Measurements from ENCODE around the gene PASD1.

Gene PASD1

DNA sequence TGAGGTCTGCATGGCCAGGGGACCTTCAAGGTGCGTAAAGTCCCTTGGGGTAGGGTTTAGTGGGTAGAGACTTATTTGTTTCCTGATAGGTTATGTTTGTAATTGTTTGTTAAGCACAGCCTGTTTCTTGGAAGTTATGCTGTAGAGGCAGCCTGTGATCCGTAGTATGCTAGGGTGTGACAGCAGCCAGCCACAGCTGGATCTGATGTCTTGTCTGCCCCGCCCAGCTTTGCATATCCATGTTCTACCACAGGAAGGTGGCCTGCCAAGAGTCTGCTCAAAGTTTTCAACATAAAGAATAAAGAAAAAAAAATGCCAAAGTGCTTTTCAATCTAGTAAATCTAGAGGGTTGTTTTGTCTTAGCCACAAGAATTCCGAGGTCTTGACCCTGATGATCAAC lies 112.7 kb downstream of the PASD1 start:
- no peak for DNase-seq (ENCODE audit: low read depth)
- in situ Hi-C loops (cut with HindIII; ENCODE audit: low sequenced_read_pairs), result no loop called here
- TF ChIP-seq, protein P1, sequence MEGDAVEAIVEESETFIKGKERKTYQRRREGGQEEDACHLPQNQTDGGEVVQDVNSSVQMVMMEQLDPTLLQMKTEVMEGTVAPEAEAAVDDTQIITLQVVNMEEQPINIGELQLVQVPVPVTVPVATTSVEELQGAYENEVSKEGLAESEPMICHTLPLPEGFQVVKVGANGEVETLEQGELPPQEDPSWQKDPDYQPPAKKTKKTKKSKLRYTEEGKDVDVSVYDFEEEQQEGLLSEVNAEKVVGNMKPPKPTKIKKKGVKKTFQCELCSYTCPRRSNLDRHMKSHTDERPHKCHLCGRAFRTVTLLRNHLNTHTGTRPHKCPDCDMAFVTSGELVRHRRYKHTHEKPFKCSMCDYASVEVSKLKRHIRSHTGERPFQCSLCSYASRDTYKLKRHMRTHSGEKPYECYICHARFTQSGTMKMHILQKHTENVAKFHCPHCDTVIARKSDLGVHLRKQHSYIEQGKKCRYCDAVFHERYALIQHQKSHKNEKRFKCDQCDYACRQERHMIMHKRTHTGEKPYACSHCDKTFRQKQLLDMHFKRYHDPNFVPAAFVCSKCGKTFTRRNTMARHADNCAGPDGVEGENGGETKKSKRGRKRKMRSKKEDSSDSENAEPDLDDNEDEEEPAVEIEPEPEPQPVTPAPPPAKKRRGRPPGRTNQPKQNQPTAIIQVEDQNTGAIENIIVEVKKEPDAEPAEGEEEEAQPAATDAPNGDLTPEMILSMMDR (IDR thresholded peaks at IDR 0.05; ENCODE audit: low read depth, low read length, missing control alignments), result no peak
- no peak overlapping the region for H3K4me3 ChIP-seq (ENCODE audit: low read depth, low read length)

DNA sequence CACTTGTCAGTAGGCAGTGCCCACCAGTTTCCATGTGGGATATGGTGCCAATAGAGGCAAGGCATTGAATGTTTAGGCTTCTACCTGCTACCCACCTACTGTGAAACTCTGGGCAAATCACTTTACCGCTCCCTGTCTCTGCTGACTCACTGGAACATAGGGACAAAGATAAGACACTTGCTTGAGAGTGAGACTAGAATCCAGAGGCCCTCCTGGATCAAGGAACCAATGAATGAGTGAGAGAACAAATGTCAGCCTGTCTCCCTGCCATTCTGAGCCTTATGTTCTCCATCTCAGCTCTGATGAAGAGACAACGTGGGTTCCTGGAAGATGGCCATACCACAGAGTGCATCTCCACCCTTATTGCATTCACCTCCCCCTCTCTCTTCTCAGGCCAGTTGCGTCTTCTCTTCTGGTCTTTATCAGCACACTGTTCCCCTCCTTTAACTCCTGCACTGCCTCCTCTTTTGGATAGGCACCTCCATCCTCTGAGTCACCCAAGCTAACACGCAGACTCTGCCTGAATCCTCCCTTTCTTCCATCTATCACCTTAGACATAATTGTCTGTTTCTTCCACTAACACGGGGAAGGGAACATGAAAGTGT lies 116.4 kb downstream of the PASD1 start:
- in situ Hi-C loops (cut with HindIII; ENCODE audit: low sequenced_read_pairs), result no loop called here
- no peak overlapping the region for H3K4me3 ChIP-seq (ENCODE audit: low read depth, low read length)
- DNase-seq (ENCODE audit: low read depth), result no peak
- TF ChIP-seq, protein P1 (IDR thresholded peaks at IDR 0.05; ENCODE audit: low read depth, low read length, missing control alignments), result no peak

DNA sequence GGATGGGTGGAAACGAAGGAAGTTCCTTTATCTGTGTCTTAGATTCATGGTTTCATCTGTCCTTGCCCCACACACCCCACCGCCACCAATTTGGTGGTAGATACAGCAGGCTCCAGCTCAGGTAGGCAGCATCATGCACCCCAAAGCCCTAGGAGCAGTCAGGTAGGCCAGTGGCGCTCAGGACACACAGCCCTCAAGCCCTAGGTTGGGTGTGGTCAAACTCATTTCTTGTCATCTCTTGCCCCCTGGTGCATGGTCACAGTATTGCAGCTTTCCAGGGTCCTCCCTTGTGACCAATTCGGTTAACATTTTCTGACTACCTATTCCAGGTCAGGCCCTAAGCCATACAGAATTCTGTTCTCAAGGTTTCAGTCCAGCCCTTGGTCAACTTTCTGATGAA lies 117.3 kb downstream of the PASD1 start:
- TF ChIP-seq, protein P1 (IDR thresholded peaks at IDR 0.05; ENCODE audit: low read depth, low read length, missing control alignments), result peak; percentile 57
- DNase-seq (ENCODE audit: low read depth), result peak; percentile 2
- no peak overlapping the region for H3K4me3 ChIP-seq (ENCODE audit: low read depth, low read length)
- in situ Hi-C loops (cut with HindIII; ENCODE audit: low sequenced_read_pairs), result no loop called here

DNA sequence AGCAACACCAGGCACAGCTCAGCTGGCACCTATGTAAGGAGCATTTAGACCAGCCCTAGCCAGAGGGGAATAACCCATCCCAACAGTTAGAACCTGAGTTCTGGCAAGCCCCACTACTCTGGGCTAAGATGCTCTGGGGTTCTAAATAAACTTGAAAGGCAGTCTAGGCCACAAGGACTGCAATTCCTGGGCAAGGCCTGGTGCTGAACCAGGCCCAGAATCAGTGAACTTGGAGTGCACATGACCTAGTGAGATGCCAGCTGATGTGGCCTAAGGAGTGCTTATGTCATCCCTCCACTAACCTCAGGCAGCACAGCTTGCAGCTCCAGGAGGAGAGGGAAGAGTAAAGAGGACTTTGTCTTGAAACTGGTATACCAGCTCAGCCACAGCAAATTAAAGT lies 124.2 kb downstream of the PASD1 start:
- DNase-seq (ENCODE audit: low read depth), result no peak
- TF ChIP-seq, protein P1 (IDR thresholded peaks at IDR 0.05; ENCODE audit: low read depth, low read length, missing control alignments), result no peak
- no peak overlapping the region for H3K4me3 ChIP-seq (ENCODE audit: low read depth, low read length)
- in situ Hi-C loops (cut with HindIII; ENCODE audit: low sequenced_read_pairs), result no loop called here

DNA sequence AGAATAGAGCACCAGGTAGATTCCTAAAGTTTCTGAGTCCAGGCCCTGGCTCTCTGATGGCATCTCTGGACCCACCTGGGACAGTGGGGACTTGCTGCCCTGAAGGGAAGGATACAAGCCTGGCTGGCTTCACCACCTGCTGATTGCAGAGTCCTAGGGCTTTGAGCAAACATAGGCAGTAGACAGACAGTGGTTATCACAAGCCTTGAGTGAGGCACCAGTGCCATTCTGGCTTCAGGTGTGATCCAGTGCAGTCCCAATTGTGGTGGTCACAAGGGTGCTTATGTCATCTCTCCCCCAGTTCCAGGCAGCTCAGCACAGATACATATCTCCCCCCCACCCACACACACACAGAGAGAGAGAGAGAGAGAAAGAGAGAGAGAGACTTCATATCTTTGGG lies 125.2 kb downstream of the PASD1 start:
- H3K4me3 ChIP-seq (ENCODE audit: low read depth, low read length), result no peak overlapping the region
- TF ChIP-seq, protein P1 (IDR thresholded peaks at IDR 0.05; ENCODE audit: low read depth, low read length, missing control alignments), result no peak
- in situ Hi-C loops (cut with HindIII; ENCODE audit: low sequenced_read_pairs), result no loop called here
- no peak for DNase-seq (ENCODE audit: low read depth)

DNA sequence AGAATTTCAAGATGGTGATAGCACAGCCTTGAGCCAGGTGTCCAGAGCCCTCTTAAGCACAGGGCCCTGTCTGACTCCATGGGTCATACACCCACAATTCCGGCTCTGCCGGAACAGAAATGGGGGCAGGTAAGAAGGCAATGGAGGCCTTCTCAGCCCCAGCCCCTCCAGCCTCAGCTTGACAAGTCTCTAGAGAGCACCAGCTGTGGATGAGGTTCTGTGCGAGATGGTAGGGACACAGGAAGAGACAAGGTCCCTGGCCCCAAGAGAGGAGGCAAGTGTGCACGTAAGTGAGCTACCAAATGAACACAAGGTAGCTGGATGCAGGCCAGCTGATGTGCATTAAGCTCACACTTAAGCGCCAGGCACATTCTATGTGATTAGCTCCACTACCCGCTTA lies 129.3 kb downstream of the PASD1 start:
- TF ChIP-seq, protein P1 (IDR thresholded peaks at IDR 0.05; ENCODE audit: low read depth, low read length, missing control alignments), result no peak
- in situ Hi-C loops (cut with HindIII; ENCODE audit: low sequenced_read_pairs), result no loop called here
- H3K4me3 ChIP-seq (ENCODE audit: low read depth, low read length), result no peak overlapping the region
- DNase-seq (ENCODE audit: low read depth), result no peak

Data from astrocyte of the cerebellum (primary cell).